ENCODE results near the gene CRADD.
"Not testable (repeated sequence)": the region's sequence is repeated elsewhere in the genome, so short reads cannot be mapped to it uniquely, and the experiment has no call there.

CRADD gene

DNA sequence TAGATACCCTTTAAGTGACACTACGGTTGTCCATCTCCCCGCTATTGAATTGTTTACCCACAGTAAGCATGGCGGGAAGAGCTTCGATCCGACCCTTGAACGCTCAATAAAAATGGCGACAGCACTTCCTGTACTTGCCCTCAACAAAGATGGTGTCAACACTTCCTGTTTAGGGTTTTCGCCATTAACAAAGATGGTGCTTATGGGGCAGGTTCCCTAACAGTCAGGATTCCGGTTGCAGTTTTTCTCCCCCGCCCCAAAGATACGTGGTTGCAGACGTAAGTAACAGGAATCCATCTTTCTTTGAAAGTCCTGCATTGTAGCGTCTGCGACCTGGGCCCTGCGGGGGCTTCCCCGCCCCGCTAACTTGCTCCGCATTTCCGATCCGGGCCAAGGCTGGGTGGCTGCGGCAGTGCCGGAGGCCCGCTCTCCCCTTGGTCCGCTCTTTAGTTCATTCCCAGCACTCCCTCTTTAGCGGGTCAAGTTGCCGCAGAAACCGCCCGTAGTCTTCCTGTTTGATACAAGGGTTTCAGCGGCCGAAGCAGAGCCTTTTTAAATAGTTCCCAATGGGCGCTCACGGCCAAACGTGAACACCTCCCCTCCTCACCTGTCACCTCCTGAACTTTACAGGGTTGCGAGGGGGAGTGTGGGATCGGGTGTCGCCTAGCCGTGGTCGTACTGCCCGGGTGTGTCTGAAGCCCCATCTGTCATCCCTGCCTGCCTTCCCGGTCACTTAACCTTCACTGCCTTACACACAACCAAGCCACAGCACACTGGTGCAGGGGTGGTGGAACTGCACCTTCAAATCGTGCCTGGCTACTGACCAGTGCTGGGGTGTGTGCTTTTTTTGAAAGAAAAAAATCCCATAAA is at the start of gene CRADD:
TSS of gene CRADD (plus strand) at position 181 of the 870 bp plus-strand sequence.
- DNase-seq = peak; percentile 95

DNA sequence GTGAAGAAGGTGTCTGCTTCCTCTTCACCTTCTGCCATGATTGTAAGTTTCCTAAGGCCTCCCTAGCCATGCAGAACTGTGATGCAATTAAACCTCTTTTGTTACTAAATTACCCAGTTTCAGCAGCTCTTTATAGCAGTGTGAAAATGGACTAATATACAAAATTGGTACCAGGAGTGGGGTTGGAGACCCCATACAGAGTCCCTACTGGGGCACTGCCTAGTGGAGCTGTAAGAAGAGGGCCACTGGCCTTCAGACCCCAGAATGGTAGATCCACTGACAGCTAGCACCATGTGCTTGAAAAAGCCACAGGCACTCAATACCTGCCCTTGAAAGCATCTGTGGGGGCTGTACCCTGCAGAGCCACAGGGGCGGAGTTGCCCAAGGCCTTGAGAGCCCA is 44.8 kb upstream of the CRADD start:
- DNase-seq = no peak

DNA sequence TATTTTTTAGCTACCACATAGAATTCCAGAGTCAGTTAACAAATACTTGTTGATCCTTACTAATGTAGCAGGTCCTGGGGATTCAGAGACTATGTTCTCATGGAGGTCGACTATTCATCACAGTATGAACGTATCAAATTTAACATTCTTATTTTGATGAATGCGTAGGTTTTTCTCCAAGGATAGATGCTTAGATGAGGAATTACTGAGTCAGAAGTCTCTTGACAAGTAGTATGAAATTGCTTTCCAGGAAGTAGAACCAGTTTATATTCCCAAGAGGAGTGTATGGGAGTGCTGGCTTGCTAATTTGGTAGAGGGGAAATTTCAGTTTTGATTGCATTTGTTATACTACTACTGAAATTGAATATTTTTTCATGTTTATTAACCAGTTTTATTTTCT is 42.8 kb upstream of the CRADD start:
- no peak for DNase-seq

DNA sequence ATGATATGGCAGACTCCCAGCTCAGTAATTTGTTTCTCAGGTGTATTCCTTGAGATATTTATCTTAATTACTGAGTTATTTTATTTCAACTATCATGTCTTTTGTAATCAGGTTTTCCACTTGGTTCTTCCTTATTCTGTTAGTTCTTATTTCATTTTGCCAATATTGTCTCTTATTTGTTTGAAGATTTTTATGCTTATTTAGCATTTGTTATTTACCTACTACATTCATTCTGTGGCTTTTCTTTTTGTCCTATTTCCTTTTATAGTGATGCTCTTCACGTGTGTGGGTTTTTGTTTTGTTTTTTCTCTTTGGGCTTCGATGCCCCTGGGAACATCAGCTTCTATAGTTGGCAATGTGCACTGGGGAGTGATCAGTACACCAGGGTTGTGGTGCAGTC is 40.5 kb upstream of the CRADD start:
- DNase-seq = no peak

DNA sequence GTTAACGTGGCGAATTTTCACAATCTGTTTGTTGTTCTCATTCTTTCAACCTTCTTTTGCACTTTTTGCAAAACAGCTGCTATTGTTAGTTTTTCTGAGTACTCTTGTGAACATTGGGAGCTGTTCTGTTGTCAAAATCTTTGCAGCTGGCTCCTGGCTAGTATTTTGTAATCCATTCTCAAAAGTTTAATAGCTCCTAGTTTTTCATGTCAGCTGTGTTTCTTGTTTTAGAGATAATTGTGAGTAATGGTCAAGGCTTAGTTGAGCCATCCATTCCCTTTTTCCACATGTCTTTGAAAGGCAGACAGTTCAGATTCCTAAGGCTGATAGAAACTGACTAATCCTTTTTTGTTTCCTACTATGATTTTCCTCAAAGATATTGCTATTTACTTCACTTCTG is 39.1 kb upstream of the CRADD start:
- DNase-seq = no peak

DNA sequence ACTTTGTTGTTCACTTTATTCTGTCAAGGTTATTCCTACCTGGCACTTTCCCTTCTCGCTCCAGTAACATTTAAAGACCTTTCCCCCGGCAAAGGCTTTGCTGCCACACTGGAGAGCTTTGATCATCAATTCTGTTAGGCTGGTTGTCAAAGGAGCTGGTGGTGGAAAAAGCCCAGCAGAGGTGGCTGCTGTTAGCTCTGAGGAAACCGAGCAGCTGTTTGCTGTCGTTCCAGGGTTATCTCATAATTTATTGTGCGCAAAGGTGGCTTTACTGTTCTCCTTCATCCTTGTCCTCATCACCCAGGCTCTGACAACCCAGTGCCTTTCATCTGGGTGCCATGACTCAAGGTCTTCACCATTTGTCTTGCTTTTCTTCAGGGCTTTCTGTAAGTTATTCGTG is 38.2 kb upstream of the CRADD start:
- DNase-seq = no peak

DNA sequence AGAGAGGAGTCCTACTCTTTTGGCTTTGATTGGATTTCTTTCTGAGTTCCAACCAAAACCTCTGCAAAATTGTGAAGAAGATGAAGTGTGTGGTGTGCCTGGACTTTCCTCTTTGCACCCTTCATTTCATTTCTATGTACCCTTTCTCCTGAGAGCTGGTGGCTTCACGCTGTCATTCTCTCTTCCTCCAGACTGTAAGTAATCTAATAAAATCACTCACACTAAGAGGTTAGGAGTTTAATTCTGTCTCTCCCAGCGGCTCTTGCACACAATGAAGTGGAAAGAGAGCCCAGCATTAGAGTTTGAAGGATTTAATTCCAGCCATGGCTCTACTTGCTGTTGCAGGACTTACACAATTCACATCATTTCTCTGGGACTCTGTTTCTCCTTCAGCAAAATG is 37.8 kb upstream of the CRADD start:
- DNase-seq = no peak

DNA sequence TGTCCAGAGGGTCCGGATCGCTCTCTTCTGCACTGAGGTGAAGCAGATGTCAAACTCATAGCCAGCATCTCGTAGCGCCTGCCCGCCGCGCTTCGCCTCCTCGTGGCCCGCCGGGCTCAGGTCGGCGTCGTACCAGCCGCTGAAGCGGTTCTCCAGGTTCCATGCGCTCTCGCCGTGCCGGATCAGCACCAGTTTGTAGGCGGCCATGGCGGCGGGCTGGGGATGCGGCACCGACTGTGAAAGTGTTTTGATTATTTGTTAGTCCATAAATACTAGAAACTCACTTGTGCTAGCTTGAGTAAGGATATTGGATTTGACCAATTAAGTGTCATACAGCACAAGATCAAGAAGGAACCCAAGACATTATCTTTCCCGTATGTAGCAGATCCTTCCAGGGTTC is 35.8 kb upstream of the CRADD start:
- DNase-seq = not testable (repeated sequence)

DNA sequence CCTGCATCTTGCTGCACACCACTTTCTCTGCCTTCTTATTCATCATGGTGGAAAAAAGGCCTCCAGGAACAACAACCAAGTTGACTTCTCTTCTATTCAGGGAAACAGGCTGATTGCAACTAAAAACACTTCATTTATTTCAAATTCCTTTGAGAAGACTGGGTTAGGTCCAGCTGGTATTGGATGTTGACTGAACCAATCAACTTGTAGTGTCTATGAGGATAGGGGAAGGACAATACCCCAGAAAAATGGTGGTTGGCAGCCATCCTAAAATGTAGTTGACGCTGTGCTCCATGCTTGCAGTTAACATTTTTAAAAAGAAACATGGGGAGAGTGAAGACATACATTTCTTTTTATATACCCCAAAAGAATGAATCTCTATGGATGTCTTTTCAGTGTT is 34.4 kb upstream of the CRADD start:
- DNase-seq = no peak

DNA sequence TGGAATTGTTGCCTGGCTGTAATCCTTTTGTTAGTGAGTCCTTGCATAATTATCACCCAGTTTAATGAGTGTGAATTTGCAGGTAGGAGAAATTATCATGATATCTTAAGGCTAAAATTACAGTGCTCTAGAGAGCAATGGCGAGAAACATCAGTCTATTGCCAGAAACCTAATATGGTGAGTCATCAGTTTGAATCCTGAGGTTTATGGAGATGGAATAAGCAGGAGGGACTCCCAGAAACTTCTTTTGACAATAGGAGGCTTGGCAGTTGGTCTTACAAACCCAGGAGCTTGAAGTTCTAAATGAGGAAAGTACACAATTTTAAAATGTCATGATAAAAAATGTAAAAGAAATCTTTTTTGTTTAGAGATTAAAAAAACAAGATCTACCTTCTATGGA is 31.5 kb upstream of the CRADD start:
- DNase-seq = no peak

DNA sequence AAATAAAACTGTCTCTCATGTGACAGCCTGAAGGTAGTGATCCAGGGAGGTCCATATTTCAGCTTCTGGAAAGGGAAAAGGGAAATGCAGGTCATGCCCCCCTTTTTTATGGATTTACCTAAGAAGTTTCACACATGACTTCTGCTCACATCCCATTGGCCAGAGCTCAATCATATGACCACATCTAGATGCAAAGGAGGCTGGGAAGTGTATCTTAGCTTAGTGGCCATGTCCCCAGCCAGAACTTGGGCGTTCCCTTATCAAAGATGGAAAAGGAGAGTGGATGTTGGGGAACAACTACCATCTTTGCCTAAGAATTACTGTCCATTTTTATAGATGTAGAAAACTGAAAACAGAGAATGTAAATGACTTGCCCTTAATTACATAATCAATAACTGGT is 26.5 kb upstream of the CRADD start:
- no peak for DNase-seq

DNA sequence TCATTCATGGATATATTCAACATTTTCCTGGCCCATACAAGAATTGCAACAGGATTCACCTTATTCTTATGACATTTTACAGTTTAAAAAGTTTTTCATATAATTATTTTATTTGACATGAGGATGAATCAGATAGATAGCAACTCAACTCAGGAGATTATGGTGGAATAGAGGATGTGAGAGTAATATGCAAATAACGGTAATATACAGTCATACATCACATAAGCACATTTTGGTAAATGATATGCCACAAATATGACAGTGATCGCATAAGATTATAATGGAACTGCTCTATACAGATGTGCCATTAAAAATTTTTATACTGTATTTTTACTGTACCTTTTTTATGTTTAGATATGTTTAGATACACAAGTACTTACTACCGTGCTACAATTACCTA is 24.1 kb upstream of the CRADD start:
- DNase-seq = no peak

DNA sequence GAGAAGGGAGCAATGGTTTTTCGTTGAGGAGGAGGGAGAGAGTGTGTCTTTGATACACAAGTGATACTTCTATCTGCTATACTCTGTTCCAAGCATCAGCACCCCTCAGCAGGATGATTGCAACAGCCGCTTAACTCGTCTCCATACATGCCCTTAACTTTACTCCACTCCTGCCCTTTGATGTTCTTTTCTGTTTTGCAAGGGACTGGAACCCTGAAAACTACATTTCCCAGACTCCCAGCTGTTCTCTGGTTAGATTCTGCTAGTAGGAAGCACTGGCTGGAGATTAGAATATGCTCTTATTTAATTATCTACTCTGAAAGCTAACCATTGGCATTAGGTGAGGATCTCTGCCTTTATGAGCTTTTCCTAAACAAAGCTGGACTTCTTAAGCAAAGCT is 23.5 kb upstream of the CRADD start:
- DNase-seq = no peak

DNA sequence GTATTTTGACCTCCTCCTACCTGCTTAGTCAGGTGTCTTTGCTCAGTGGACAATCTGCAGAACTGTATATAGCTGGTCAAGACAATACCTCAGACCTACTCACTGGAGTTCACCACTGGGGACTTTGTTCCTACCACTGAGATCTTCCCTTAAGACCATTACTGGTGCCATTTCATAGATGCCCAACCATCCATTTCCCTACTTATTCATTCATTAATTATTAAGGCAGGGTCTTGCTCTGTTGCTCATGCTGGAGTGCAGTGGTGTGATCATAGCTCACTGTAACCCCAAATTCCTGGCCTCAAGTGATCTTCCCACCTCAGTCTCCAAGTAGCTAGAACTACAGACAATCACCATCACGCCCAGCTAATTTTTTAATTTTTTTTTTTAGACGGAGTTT is 22.8 kb upstream of the CRADD start:
- no peak for DNase-seq

DNA sequence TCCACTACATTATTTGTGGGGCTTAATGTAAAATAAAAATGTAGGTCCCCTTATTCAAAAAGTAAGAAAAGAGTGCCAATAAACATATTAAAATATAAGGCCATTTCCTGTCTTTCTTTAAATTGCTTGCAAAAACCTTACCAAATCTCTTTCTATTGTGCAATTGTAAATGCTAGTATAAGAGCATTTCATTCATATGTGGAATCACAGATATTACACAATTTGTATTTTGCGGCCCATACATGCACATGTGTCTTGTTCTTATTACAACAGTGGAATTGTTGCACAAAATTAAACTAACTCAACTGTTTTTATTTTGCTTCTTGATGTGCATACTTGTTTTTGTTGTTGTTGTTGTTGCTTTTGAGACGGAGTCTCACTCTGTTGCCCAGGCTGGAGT is 20.1 kb upstream of the CRADD start:
- no peak for DNase-seq

DNA sequence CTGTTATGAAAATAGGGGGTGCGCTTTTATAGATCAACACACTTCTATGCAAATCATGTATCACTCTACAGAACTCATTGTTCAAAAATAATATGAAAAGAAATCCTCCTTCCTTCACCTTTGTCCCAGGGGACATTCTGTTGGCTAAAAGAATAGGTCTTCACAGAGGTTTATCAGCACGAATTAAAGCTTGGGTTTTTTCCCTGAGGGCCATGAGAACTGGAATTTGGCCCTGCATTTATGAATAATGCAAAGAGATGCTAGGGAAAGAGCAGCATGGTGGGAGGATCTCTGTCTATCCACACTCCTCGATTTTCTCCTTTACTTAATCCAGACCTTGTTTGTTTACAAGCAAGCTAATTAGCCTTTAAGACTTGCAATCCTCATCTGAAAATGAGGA is 16.2 kb upstream of the CRADD start:
- no peak for DNase-seq

DNA sequence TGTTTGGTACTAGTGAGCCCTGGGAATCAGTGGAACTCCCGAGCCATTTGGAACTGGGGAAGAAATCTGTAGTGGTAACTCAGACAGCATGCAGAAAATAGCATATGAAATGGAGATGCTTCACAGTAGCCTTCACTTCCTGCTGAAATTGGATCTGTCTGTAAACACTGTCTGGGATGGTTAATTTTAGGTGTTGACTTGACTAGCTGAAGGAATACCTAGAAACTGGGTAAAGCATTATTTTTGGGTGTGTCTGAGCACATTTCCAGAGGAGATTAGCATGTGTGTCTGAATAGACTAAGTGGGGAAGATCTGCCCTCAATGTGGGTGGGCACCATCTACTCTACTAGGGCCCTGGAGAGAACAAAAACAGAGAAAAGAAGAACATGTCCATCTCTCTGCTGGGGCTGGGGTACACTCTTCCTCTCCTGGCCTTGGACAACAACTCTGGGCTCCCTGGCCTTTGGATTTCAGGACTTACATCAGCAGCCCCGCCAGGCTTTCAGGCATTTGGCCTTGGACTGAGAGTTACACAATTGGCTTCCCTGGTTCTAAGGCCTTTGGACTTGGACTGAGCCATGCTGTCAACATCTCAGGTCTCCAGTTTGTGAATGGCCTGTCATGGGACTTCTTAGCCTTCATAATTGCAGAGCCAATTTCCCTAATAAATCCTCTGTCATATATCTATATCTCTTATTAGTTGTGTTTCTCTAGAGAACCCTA is 14.0 kb upstream of the CRADD start:
- DNase-seq = no peak

DNA sequence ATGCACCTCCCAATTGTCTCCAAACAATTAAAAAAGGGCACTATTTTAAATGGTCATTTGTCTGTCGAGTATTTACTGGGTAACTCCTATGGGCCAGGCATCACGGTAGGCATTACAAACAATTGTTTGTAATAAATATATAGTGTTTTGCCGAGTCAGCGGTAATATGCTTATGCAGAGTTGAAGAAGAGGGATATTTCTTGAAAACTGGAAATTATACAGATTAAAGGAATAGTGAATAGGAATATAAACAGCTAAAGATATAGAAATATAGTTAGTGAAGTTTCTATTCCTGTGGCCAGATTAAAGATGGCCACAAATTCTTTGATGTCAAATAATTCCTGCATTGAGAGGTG is 13.5 kb upstream of the CRADD start:
- no peak for DNase-seq

DNA sequence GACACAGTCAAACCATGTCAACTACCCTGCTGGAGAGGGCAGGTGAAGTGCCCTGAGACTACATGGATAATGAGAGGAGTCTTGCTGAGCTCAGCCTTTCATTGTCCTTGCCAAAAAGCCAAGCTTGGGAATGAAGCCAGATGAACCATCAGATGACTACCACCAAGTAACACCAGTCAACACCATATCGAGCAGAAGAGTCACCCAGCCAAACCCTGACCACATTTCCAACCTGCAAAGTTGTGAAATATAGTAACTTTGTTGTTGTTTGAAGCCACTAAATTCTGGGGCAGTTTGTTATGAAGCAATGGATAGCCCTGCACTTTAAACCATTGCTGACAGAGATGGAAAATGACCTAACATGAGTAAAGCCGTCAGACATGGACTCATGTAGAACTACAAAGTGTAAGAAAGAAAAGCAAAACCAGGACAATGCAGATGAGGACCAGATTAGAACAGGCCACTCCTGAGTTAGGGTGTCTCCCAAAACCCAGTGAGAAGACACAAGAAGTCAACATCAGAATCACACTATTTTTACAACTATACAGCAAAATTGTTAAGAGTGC is 12.5 kb upstream of the CRADD start:
- no peak for DNase-seq

DNA sequence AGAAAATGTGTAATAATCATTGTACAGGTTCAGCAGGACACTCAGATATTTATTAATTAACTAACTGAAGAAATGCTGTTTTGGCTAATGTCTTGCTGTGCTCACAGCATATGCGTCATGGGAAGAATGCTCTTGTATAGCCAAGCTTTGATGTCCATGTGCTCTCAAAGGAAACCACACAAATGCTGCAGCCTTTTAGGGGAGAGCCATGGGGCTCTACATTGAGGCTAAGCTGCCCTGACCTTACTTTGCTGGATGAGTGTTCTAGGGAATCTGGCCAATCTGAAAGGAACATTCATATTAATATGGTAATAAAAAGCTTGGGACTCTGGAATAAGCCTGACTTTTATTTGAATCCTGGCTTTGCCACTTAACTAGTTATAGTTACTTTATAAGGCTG is 9.5 kb upstream of the CRADD start:
- no peak for DNase-seq

DNA sequence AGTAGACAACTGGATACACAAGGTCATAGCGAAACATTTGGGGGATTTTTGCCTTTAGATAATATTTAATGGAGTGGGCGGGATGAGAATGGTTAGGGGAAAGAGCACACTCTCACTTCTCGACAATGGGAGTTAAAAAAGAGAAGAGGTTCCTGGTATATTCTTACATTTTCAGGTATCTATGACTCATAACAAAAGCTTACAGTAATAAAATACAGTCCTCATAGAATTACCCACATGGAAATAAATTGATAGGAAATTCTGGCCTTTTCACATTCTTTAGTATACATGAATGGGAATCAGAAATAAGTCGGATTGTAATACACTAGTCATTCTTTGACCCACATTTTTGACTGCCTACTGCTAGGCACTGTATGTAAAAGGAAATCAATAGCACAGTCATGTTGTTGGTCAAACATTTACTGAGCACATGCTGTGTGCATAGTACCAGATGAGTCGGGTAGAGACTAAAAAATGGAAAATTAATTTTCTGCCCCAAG is 8.2 kb upstream of the CRADD start:
- no peak for DNase-seq

DNA sequence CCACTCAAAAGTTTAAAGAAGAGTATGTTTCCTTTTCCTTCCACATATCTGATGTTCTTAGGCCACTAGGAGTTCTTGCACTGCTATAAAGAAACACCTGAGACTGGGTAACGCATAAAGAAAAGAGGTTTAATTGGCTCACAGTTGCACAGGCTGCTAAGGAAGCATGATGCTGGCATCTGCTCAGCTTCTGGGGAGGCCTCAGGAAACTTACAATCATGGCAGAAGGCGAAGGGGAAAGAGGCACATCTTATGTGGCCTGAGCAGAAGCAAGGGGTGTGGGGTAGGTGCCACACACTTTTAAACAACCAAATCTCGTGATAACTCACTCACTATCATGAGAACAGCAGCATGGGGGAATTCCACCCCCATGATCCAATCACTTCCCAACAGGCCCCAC is 7.7 kb upstream of the CRADD start:
- no peak for DNase-seq

DNA sequence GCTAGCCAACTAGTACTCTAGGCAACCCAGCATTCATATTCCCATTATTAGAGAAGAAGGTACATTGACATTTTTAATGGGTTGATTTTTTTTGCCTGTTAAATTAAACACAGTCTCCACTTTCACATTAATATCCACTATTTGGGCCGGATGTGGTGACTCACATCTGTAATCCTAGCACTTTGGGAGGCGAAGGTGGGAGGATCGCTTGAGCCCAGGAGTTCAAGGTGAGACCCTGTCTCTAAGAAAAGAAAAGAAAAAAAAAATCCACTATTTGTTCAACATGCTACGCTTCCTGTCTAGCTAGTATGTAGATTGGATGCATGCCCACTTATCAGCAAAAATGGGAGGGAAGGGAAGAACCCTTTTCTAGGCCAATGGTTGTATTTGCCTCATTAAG is 7.1 kb upstream of the CRADD start:
- DNase-seq = no peak

DNA sequence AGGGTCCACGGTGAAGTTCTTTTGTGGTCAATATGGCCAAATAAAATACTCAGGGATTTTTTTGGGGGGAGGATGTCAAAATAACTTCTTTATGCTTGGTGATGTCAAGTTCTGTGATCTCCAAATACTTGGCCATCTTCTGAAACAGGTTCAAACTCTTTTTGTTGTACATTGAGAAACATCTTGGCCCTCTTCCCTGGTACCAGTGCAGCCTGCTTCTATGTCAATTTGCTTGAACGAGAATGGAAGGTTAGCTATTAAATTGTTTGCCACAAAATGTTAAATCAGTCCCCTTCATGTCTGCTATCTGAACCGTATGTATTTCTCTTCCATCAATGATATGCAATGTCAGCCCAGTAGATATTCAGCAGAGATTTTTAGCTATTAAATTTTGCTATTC is 6.1 kb upstream of the CRADD start:
- no peak for DNase-seq
